GM11168 (cell line): Measurements from ENCODE around the gene USH1C.

Source experiments
- in situ Hi-C: fragments of 300-500 bp; cut with MboI; formaldehyde crosslinking; loops from one replicate; pipeline ENCODE4 v1.12.0; 2022; ENCODE audit warnings: low sequenced_read_pairs; ENCODE audit not compliant: unreplicated experiment

Gene USH1C

DNA sequence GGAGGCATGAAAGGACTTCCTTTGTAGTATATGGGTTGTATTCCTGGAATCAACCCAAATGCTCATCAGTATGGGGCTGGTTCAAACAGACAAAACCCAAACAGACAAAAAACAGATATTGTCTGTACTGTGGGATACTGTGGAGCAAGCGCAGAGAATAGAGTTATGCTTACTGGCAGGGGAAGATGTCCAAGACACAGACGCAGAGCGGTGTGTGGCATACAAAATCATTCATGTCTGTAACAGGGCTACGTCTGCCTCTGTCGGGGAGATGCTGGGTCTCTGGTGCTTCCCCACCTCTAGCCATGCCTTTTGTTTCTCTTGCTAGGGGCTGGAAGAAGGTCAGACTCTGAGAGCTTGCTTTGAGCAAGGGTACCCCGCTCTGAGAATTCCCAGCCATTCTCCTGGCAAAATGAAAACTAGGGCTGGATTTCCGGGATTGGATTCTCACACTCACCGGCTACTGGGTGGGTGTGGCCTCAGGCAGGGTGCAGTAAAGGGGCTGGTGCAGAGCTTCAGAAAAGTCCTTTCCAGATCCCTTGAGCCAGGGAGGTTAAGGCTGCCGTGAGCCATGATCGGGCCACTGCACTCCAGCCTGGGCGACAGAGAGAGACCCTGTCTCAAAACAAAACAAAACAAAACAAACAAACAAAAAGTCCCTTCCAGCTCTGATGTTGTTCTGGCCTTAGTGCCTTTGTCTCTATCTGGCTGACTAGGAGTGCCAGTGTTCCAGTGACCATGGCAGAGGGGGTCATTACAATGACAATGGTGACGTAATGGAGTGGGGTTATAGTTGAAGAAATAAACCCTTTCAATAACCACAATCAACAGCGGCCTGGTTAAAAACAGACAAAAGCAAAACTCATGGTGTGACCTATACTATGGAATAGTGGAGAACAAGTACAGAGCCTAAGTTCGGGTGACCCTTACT, 64.7 kb downstream of the USH1C start:
- in situ Hi-C loops = no loop called here

GRCh38 chr11:17478070-17478469, 66.1 kb downstream of the USH1C start:
- in situ Hi-C loops = no loop called here

DNA sequence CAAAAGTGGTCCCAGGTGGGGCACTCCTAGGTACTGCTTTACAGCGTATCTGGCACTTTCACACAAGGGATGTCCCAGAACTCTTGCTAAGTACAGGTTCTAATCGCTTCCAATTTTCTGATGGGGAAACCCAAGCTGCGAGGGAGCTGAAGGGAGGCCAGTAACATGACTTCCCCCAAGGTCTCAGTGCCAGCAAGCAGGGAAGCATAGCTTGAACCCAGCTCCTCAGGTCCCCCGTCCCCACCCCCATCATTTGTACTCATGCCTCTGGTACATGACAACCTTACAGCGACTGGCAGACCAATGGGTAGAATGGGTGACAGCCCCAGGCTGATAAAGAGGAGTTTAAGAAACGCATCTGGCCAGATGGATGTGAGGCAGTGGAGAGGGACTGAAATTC, 66.9 kb downstream of the USH1C start:
- in situ Hi-C loops = no loop called here

GRCh38 chr11:17477084-17477333, 67.2 kb downstream of the USH1C start:
- in situ Hi-C loops = no loop called here

GRCh38 chr11:17476317-17477083, 67.7 kb downstream of the USH1C start, which contains the start of gene ABCC8:
Gene ABCC8, minus strand, starts transcription at chr11:17476845. Its CDS starts 69 bp downstream, at chr11:17476776.
- in situ Hi-C loops = no loop called here

DNA sequence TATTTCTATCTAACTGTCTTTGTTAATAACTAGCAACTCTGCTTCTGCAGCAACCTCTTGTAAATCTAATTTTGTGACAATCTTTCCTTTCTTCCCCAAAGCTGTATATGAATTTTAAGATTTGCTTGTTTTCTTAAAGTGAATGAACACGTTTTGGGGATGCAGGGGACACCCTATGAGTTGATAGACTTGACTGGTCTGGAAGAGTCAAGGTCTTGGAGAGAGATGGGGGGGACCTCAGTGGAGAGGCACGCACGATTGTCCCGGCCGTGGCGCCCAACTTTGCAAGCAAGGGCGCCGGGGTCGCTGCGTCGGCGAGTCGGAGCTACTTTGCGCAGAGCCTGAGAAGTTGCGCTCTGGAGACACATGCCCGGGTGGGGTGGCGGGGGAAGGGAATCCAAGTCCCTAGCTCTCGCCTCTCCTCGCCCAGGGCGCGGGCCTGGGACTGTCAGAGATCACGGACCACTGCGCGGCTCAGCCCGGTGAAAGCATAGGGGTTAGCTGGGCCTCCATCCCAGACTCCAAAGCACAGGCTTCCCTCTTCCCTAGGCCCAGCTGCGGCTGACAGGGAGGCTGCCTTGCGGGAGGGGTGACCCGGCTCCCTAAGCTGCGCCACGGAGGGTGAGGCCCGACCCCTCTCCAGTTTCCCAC, 68.4 kb downstream of the USH1C start:
- in situ Hi-C loops = no loop called here

DNA sequence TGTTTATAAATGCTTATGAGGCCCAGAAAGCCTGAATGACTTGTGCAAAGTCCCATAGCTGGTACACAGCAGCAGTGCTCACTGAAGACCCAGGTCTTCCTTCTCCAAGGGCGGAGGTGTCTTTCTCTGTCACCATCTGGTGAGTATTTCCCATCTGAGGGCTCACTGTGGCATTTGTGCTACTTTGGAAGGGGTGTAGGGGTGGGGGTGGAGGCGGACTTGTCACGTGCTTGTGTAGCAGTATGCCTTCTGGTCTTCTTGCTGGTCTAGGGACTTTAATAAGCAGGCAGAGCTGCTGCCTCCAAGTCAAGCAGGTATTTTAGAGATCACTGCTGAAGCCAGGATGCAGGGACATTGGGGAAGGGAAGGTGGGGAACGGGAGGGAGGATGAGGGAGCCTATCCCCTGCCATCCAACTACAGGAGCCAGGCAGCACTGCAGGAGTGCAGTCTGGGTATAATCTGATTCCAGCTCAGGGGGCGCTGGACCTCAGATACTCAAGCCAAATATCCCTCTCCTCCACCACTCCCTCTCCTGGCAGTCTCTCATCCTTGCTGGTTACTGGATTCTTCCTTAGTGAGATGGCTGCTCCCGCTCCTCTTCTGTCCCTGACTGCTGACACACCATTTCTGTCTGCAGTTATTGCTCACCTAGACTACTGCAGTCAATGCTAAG, 71.0 kb downstream of the USH1C start:
- in situ Hi-C loops = no loop called here

DNA sequence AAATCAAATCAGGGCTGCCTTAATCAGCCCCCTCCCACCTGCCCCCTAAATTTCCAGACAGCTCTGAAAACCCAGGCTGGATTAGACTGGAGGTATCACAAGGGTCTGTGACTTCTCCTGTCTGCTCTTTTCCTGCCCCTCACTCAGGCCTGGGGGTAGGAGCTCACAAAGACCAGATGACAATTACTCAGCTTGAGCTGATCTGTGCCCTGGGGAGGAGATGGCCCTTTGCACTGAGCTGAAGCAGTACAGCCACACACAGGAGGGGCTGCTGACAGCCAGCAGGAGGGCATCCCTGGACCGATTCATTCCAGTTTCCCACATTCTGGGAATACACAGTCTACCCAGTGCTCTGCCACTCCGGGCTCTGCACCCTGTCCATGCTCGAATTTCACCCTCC, 71.7 kb downstream of the USH1C start:
- in situ Hi-C loops = no loop called here

GRCh38 chr11:17471501-17471900, 72.7 kb downstream of the USH1C start:
- in situ Hi-C loops = no loop called here

- in situ Hi-C loops = no loop called here
These were observed 74.2 kb downstream of the USH1C start for GRCh38 chr11:17469998-17470397.

DNA sequence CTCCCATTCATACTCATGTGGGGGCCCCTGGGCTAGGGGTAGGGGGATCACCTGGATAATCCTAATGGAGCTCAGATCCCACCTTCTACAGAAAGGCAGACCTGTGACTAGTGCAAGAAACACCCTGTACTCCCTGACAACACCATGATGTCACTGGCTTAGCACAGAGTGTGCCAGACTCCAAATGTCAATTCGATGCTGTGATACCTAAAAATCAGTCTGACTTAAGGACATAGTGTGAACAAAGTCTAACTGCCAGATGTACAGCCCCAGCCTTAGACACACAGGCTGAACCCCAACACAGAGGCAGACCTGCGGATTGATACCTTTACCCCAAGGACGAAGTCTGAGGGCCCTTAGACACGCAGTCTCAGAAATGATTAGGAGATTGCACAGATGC, 76.1 kb downstream of the USH1C start:
- in situ Hi-C loops = no loop called here

DNA sequence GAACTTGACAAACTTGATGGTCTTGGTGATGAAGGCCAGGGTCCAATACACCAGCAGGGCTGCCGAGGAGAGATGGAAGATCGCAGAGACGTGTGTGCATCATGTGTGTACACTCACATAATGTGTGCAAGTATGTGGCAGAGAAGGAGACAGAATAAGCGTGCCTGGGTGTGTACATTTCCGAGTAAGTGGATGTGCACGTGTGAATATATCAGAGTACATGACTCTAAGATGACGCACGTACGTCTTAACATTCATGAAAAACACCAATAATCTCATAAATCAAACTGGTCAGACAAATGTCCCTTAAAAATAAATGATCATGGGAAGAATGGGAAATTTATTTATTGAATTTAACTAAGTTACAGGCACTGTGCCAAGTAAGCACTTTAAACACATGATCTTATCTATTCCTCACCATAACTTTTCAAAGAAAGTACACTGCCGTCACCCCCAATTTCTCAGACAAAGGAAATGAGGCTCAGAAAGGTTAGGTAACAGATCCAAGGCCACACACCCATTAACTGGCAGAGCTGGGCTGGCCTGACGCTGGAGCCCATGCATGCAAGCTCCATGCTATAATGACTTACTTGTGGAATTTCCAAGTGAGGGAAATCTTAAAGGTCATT, 80.6 kb downstream of the USH1C start:
- in situ Hi-C loops = no loop called here

GRCh38 chr11:17462940-17463339, 81.3 kb downstream of the USH1C start:
- in situ Hi-C loops = no loop called here

GRCh38 chr11:17460406-17460805, 83.8 kb downstream of the USH1C start:
- in situ Hi-C loops = no loop called here

GRCh38 chr11:17459236-17459896, 84.8 kb downstream of the USH1C start:
- in situ Hi-C loops = no loop called here

DNA sequence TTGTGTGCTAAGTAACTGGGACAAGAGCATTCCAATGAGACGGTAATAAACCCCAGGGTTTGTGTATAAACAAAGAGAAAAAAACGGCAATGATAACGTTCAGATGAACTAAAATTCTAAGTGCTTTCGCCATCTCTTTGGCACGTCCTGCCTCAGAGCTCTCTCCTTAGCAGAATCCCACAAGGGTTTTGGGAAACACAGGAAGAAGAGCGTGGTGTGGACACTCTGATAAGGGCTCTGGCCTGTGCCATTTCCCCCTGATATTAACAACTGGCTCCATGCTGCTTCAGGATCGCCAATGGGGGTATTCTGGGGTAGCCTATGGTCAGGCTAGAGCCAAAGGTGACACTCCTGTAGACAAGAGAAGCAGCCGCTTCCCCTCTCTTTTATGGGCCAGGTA, 85.9 kb downstream of the USH1C start:
- in situ Hi-C loops = no loop called here

- in situ Hi-C loops = no loop called here
These were observed 86.6 kb downstream of the USH1C start for GRCh38 chr11:17457396-17458173.

DNA sequence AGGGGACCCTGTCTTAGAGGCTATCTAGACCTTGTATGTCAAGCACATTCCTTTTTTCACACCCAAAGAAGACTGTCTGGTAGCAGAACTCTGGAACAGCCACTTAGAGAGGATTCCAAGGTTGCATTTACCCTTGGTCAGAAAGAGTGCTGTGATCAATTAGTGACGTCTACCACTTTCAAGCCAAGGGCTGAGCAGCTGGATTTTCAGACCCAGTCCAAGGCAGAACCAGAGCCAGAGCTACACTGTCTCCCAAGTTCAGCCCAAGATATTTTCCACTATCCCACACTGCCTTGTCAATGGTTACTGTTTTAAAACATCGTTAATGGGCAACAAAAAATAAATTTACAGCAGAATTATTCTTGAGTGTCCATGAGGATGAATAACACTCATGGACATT, 91.5 kb downstream of the USH1C start:
- in situ Hi-C loops = no loop called here

- in situ Hi-C loops = no loop called here
These were observed 95.1 kb downstream of the USH1C start for GRCh38 chr11:17449158-17449557.
